Activated T-cell treated with anti-CD3 and anti-CD28 coated beads, Interleukin-2, amount 50 U/mL, for 72 hours (primary cell): Measurements from ENCODE around the gene SLC22A23. TPM values are rescaled to one million over a fixed set of nuclear protein-coding genes. Genes with fewer than 3 reads are reported as not detected.

ENCODE experiments used
- ATAC-seq, 2 donors: fragments of 150-1000 bp; cut with Tn5 transposase; replicated peaks in 1 of 2; 2 replicates each; pipeline ENCODE4 v1.10.0; 2021; ENCODE audit warnings: moderate library complexity in 2 of 2, mild to moderate bottlenecking in 1 of 2
- DNase-seq, 2 donors: peaks; one replicate each; pipeline ENCODE4 v3.0.0; 2021 to 2022; ENCODE audit warnings: mixed read lengths in 1 of 2
- H3K27ac Mint-ChIP-seq: one replicate; pipeline ENCODE4 v1.8.0; 2022; ENCODE audit warnings: mild to moderate bottlenecking, moderate library complexity, mixed read lengths
- H3K27me3 Mint-ChIP-seq: one replicate; pipeline ENCODE4 v1.8.0; 2022; ENCODE audit warnings: low read depth, mixed read lengths
- H3K36me3 Mint-ChIP-seq, 2 donors: one replicate each; pipeline ENCODE4 v1.8.0; 2022; ENCODE audit warnings: mixed read lengths in 2 of 2, mild to moderate bottlenecking in 1 of 2; ENCODE audit not compliant: insufficient read depth in 2 of 2
- H3K4me1 Mint-ChIP-seq: one replicate; pipeline ENCODE4 v1.8.0; 2022; ENCODE audit warnings: low read depth, mixed read lengths
- H3K4me3 Mint-ChIP-seq, 2 donors: one replicate each; pipeline ENCODE4 v1.8.0; 2022; ENCODE audit warnings: mild to moderate bottlenecking in 2 of 2, mixed read lengths in 2 of 2, moderate library complexity in 2 of 2
- H3K9me3 Mint-ChIP-seq, 2 donors: one replicate each; pipeline ENCODE4 v1.8.0; 2022; ENCODE audit warnings: mixed read lengths in 2 of 2
- total RNA-seq, 2 donors: library from RNA; stranded (reverse); gene quantifications; one replicate each; pipeline ENCODE4 v1.2.3, GENCODE V29; 2022

SLC22A23 gene
- total RNA-seq, 2 donors from 2014 or later: 1.5 to 2.0 TPM

- Mint-ChIP-seq H3K4me1 (no peaks in the 10 kb centered on the region), H3K27me3 (peaks cover 75% of the 10 kb centered on the region), H3K9me3 (peaks cover 6% of the 10 kb centered on the region in 2 donors), H3K4me3 (no peak overlapping the region), H3K27ac (no peak overlapping the region), H3K36me3 (peaks cover 0 to 5% of the 10 kb centered on the region in 2 donors)
- DNase-seq: no peak
- ATAC-seq: no peak
Observed at GRCh38 chr6:3220366-3220765, 236.5 kb downstream of the SLC22A23 start.

Other genes with a start within 250 kb of the SLC22A23 start
- gene TUBB2B, start 229.4 kb downstream of the SLC22A23 start, total RNA-seq: under 1 TPM in 1 of 2 donors, not detected in 1; 0.35 TPM
- gene PSMG4, start 198.1 kb downstream of the SLC22A23 start, total RNA-seq: 10 to 100 TPM; 21.8 to 29.1 TPM